Measurements from ENCODE around the gene KDM4B. TPM values are rescaled to one million over a fixed set of nuclear protein-coding genes. Genes with fewer than 3 reads are reported as not detected.
"Not testable (repeated sequence)": the region's sequence is repeated elsewhere in the genome, so short reads cannot be mapped to it uniquely, and the experiment has no call there.

KDM4B gene
- total and polyA plus RNA-seq, 2 donors from 2014 or later = 6.6 to 35.7 TPM

GRCh38 chr19:5028229-5028886 lies 59.4 kb downstream of the KDM4B start:
- DNase-seq = no peak
- intact Hi-C loops (cut with DNase I) = loop anchor here (10.0 kb wide), 1 partner anchor 224 kb away; no protein-coding TSS in a partner anchor

GRCh38 chr19:5029596-5029995 lies 60.7 kb downstream of the KDM4B start:
- peak in 4 of 5 donors; percentile 65 to 77 (median 71) for DNase-seq
- peak; percentile 23 for TF ChIP-seq CTCF (IDR thresholded peaks at IDR 0.05; ENCODE audit: borderline replicate concordance, extremely low read depth, insufficient read depth)
- H3K27ac ChIP-seq (ENCODE audit: low read depth in 2 of 2, low read length in 2 of 2); H3K36me3 ChIP-seq (ENCODE audit: control insufficient read depth in 2 of 3, insufficient read depth in 3 of 3, low read length in 3 of 3); H3K4me1 ChIP-seq (ENCODE audit: control insufficient read depth in 2 of 3, insufficient read depth in 2 of 3, low read depth in 1 of 3, low read length in 3 of 3); H3K9me3 ChIP-seq (ENCODE audit: control insufficient read depth in 2 of 3, insufficient read depth in 1 of 3, low read length in 3 of 3); H3K9ac ChIP-seq (ENCODE audit: low read length in 3 of 3); H3K4me3 ChIP-seq (ENCODE audit: low read length in 3 of 3); FAIRE-seq; H3K27me3 ChIP-seq (ENCODE audit: control insufficient read depth, insufficient read depth, low read length): not testable (repeated sequence)
- intact Hi-C loops (cut with DNase I) = loop anchor here (10.0 kb wide), 1 partner anchor 225 kb away; no protein-coding TSS in a partner anchor

More at GRCh38 chr19:5028229-5028886, 59.4 kb downstream of the KDM4B start:
- Histone ChIP-seq H3K9ac (ENCODE audit: low read length in 3 of 3) (no peak overlapping the region), H3K4me3 (ENCODE audit: low read length in 3 of 3) (no peak overlapping the region), H3K4me1 (ENCODE audit: control insufficient read depth in 2 of 3, insufficient read depth in 2 of 3, low read depth in 1 of 3, low read length in 3 of 3) (peaks cover 0 to 2% (median 0%) of the 10 kb centered on the region in 3 donors), H3K27me3 (ENCODE audit: control insufficient read depth, insufficient read depth, low read length) (no peaks in the 10 kb centered on the region), H3K36me3 (ENCODE audit: control insufficient read depth in 2 of 3, insufficient read depth in 3 of 3, low read length in 3 of 3) (peaks cover 0 to 5% (median 0%) of the 10 kb centered on the region in 3 donors), H3K9me3 (ENCODE audit: control insufficient read depth in 2 of 3, insufficient read depth in 1 of 3, low read length in 3 of 3) (no peaks in the 10 kb centered on the region), H3K27ac (ENCODE audit: low read depth in 2 of 2, low read length in 2 of 2) (no peak overlapping the region)
- FAIRE-seq = no peak
- TF ChIP-seq CTCF (IDR thresholded peaks at IDR 0.05; ENCODE audit: borderline replicate concordance, extremely low read depth, insufficient read depth) = no peak

GRCh38 chr19:5030136-5030820 lies 61.4 kb downstream of the KDM4B start:
- H3K36me3 ChIP-seq (ENCODE audit: control insufficient read depth in 2 of 3, insufficient read depth in 3 of 3, low read length in 3 of 3) = peaks cover 0 to 8% (median 8%) of the 10 kb centered on the region in 3 donors
- H3K4me1 ChIP-seq (ENCODE audit: control insufficient read depth in 2 of 3, insufficient read depth in 2 of 3, low read depth in 1 of 3, low read length in 3 of 3) = peaks cover 0 to 2% (median 0%) of the 10 kb centered on the region in 3 donors
- no peak overlapping the region for H3K9ac ChIP-seq (ENCODE audit: low read length in 3 of 3)
- intact Hi-C loops (cut with DNase I) = loop anchor here (5.0 kb wide), 1 partner anchor 158 kb away; no protein-coding TSS in a partner anchor
- H3K9me3 ChIP-seq (ENCODE audit: control insufficient read depth in 2 of 3, insufficient read depth in 1 of 3, low read length in 3 of 3) = no peaks in the 10 kb centered on the region
- no peak for TF ChIP-seq CTCF (IDR thresholded peaks at IDR 0.05; ENCODE audit: borderline replicate concordance, extremely low read depth, insufficient read depth)
- no peak overlapping the region for H3K4me3 ChIP-seq (ENCODE audit: low read length in 3 of 3)
- H3K27ac ChIP-seq (ENCODE audit: low read depth in 2 of 2, low read length in 2 of 2) = no peak overlapping the region
- no peaks in the 10 kb centered on the region for H3K27me3 ChIP-seq (ENCODE audit: control insufficient read depth, insufficient read depth, low read length)
- DNase-seq (no peak), FAIRE-seq (no peak)
